Astrocyte of the cerebellum (primary cell): Measurements from ENCODE around the gene KCP.

ENCODE experiments used
- DNase-seq: peaks from one replicate; pipeline ENCODE4 v3.0.0-alpha.2; 2011; ENCODE audit warnings: low read depth
- H3K4me3 ChIP-seq: 2 replicates; pipeline ENCODE4 v1.5.1; 2011; ENCODE audit warnings: mild to moderate bottlenecking, low read depth, low read length, moderate library complexity
- in situ Hi-C: cut with HindIII; loops from 2 replicates; pipeline ENCODE4 v1.10.0; 2017; ENCODE audit warnings: low sequenced_read_pairs
- TF ChIP-seq, protein P1 (sequence below): IDR thresholded peaks from 2 replicates; pipeline ENCODE4 v1.5.1; 2012; ENCODE audit warnings: low read length, low read depth, moderate library complexity, mild to moderate bottlenecking; ENCODE audit errors: missing control alignments

The KCP gene

DNA sequence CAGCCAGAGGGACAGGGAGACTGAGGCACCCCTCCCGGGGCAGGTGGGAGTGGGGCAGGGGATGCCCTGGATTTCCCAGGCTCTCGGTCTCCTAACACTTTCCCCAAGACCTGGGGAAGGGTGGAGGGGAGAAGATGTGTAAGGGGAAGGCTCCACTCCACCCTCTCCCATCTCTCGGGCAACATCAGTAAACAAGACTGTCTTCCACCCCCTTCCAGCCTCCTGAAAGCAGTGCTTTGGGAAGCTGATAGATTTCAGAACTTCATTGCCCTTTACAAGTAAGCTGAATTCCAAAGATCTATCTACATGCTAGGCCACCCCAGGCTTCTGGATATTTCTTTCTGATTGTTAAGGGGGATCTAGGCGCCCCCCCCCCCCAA is 76.6 kb downstream of the KCP start:
- in situ Hi-C loops = no loop called here
- no peak for DNase-seq
- TF ChIP-seq, protein P1, sequence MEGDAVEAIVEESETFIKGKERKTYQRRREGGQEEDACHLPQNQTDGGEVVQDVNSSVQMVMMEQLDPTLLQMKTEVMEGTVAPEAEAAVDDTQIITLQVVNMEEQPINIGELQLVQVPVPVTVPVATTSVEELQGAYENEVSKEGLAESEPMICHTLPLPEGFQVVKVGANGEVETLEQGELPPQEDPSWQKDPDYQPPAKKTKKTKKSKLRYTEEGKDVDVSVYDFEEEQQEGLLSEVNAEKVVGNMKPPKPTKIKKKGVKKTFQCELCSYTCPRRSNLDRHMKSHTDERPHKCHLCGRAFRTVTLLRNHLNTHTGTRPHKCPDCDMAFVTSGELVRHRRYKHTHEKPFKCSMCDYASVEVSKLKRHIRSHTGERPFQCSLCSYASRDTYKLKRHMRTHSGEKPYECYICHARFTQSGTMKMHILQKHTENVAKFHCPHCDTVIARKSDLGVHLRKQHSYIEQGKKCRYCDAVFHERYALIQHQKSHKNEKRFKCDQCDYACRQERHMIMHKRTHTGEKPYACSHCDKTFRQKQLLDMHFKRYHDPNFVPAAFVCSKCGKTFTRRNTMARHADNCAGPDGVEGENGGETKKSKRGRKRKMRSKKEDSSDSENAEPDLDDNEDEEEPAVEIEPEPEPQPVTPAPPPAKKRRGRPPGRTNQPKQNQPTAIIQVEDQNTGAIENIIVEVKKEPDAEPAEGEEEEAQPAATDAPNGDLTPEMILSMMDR = no peak
- H3K4me3 ChIP-seq = peak overlapping the region; percentile 87

- H3K4me3 ChIP-seq = peak overlapping the region; percentile 87
- DNase-seq = peak; percentile 92
- TF ChIP-seq, protein P1 = no peak
- in situ Hi-C loops = no loop called here
These were observed 77.2 kb downstream of the KCP start for GRCh38 chr7:128833148-128833945.

DNA sequence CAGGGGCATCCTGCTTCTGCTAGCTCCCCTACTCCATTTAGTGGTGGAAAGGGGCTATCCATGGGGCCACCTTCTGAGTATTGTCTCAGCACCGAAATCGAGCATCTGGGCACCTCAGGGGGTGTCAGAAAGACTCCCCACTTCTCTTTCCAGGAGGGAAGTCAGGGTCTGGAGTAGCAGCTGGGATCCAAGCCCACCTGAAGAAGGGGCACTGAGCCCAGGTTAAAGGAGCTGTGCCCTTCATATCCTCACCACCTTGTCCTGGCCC is 77.7 kb downstream of the KCP start:
- DNase-seq = no peak
- in situ Hi-C loops = no loop called here
- peak overlapping the region; percentile 87 for H3K4me3 ChIP-seq
- TF ChIP-seq, protein P1 = no peak

DNA sequence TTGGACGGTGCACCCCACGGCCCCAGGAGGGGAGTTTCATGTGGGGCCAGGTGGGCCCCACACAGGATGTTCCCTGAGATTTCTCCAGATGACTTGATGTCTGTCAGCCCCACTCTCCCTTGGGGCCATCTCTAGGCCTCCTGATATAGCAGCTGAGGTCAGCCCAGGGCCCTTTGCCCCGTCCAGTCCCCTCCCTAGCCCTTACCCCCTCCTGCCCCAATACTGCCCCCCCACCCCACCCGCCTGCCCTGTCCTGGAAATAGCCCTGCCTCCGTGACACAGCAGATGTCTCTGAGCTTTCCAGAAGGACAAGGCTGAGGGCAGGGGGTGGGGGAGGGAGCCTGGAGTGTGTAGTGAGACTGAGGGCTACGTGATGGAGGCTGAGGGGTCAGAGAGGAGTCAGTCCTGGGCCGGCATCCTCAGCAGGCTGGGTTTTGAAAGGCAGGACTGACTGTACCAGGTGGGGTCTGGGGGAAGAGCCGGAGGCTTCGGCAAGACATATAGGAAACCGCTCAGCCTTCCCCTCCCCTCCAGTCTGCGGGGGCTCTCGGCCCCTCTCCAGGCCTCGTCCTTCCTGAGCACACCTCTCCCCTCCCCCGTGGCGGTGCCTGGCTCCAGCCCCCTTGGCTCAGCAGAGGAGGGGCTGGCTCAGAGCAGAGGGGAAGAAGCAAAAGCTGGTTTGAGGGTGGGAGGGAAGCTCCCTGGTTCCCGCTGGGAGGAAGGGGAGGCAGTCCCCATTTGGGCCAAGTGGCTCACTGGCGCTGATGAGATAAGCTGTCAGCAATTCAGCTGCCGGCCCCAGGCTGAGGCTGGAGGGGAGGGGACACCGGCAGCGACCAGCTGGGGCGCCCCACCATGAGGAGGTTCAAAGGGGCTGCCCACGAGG is 78.3 kb downstream of the KCP start:
- TF ChIP-seq, protein P1 = no peak
- peak; percentile 23 for DNase-seq
- in situ Hi-C loops = no loop called here
- peak overlapping the region; percentile 87 for H3K4me3 ChIP-seq

DNA sequence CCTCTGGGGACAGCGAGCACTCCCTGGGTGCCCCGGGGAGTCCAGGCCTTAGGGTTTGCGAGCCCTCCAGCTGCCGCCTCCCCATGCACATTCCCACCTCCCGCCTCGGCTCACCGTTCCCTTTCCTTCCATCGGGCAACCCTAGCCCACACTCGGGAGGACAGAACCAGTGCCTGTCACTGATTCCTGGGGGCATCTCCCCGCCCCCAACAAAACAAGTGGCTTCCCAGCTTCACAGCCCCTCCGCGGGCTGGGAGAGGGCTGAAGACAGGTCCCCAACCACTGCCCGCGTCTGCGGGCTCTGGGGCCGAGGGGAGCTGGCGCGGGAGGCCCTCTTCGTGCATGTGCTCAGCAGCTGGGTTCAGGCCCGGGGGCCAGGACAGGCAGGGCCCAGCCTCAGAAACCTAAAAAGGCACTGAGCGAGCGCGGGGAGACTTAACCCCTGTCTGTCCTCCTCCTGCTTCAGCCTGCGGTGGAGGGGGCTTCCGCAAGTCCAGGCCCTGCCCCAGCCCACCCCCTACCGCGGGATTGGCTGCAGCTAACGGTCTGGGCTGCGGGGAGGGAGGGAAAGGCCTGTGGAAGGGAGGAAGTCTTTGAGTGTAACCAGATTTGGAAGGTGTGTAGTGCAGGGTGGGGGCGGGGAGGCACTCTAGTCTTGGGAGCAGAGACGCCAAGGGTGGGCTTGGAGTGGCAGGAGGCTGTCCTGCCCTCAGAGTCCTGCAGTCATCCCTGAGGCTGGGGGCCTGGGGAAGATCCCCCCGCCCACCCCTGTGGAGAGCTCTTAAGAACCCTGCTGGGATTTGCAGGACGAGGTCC is 79.1 kb downstream of the KCP start:
- peak overlapping the region; percentile 87 for H3K4me3 ChIP-seq
- peak; percentile 31 for DNase-seq
- in situ Hi-C loops = no loop called here
- TF ChIP-seq, protein P1 = no peak

GRCh38 chr7:128830231-128831177 is 80.0 kb downstream of the KCP start, which contains the start of gene FLNC:
Gene FLNC (plus strand): TSS chr7:128830406. CDS start chr7:128830638, 232 bp downstream.
- TF ChIP-seq, protein P1 = no peak
- in situ Hi-C loops = no loop called here
- H3K4me3 ChIP-seq = peak within 1 kb of the TSS; percentile 87
- no peak for DNase-seq
